GM19395 (cell line): ENCODE results near the gene SSH2.
"Not testable (repeated sequence)": the region's sequence is repeated elsewhere in the genome, so short reads cannot be mapped to it uniquely, and the experiment has no call there.

Source experiments
- ATAC-seq: cut with Tn5 transposase; IDR thresholded peaks from one replicate; pipeline ENCODE4 v1.9.1; 2021; ENCODE audit warnings: mild to moderate bottlenecking, moderate library complexity; ENCODE audit not compliant: unreplicated experiment

The SSH2 gene, protein sequence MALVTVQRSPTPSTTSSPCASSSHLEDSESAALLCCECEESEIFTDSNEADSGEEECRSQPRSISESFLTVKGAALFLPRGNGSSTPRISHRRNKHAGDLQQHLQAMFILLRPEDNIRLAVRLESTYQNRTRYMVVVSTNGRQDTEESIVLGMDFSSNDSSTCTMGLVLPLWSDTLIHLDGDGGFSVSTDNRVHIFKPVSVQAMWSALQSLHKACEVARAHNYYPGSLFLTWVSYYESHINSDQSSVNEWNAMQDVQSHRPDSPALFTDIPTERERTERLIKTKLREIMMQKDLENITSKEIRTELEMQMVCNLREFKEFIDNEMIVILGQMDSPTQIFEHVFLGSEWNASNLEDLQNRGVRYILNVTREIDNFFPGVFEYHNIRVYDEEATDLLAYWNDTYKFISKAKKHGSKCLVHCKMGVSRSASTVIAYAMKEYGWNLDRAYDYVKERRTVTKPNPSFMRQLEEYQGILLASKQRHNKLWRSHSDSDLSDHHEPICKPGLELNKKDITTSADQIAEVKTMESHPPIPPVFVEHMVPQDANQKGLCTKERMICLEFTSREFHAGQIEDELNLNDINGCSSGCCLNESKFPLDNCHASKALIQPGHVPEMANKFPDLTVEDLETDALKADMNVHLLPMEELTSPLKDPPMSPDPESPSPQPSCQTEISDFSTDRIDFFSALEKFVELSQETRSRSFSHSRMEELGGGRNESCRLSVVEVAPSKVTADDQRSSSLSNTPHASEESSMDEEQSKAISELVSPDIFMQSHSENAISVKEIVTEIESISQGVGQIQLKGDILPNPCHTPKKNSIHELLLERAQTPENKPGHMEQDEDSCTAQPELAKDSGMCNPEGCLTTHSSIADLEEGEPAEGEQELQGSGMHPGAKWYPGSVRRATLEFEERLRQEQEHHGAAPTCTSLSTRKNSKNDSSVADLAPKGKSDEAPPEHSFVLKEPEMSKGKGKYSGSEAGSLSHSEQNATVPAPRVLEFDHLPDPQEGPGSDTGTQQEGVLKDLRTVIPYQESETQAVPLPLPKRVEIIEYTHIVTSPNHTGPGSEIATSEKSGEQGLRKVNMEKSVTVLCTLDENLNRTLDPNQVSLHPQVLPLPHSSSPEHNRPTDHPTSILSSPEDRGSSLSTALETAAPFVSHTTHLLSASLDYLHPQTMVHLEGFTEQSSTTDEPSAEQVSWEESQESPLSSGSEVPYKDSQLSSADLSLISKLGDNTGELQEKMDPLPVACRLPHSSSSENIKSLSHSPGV (N-terminal part only)

DNA sequence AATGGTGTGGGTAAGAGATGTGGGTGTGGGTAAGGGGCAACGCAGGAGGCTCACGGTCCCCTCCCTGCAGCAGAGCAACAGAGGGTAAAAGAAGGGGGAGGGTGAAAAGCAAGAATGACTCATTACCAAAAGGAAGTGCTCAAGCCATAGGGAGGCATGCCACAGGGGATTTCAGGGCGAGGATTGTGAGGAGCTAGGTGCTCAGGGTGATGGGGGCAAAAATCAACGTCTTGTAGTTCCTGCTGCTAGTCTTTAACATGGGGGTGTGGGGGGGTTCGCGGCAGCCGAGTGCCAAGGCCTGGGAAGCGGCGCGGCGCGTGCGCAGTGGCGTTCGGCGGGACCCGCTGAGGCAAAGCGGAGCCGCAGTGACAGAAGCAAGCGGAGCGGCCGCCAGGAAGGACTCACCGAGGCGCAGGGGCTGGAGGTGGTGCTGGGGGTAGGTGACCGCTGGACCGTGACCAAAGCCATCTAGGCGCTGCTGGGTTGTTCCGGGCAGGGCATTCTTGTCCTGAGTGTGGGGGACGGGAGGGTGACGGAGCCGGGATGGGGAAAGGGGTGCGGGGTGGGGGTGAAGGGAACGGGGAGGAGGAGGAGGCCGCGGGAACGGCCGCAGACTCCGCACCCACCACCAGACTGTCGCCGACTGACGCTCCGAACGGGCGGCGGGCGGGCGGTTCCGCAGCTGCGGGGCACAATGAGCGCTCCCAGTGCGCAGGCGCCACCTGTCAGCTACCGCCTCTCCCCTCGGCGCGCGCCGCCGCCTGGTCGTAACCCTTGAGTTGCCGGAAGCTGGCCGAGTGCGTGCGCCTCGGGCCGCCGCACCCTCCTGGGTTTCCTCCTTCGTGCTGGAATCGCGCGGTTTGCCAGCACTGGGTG, at the start of gene SSH2:
TSS of gene SSH2 (minus strand) at position 696 of the 876 bp plus-strand sequence. CDS start at position 468, 228 bp downstream.
- ATAC-seq, result peak; percentile 46

DNA sequence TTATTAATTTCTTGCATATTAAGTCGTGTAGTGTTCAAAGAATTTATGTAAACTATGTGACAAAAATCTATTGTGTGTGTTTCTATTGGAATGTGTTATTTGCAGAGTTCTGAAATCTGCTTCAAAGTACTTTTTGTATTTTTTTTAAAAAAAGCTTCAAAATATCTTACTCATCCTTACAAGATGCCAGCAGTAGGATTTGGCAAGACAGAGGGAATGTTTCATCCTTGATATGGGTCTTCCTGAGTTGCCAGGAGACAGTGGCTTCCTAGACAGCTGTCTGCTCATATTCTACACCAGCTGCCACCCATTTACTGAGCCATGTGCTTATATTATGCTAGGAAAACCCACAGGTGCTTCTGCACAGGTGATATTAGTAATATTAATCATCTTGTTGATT, 47.8 kb upstream of the SSH2 start:
- no peak for ATAC-seq

DNA sequence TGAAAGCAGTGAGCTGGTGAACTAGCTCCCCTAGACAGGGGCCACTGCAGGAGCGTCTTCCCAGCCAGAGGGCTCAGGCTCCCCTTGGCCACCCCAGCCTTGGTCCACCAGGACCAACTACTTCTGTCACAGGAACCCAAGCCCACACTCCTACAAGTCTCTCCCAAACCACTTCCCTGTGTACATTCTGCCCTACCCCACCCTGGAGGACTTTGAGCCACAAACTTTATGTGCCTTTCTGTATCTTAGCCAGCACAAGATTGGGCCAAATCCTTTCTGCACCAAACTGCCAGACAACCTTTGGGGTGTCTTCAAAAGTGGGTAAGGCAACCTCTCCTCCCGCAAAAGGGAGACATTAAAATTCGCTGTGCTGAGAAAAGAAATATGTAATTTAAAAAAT, 43.0 kb upstream of the SSH2 start:
- no peak for ATAC-seq

DNA sequence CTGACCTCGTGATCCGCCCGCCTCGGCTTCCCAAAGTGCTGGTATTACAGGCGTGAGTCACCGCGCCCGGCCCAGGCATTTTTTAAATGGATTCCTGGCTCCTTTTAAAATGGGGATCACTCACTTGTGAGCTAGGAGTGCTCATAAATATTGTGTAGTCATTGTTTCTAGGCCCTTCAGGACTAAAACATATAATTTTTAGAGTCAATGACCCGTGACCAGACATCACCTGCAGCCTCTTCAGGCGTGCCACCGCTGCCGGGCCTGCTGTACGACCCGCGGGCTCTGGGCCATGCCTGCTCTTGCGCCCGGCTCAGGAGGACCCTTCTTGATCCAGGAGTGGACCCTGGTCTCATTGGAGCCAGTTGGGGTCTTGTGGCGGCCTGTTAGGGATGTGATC, 42.2 kb upstream of the SSH2 start:
- ATAC-seq, result no peak

DNA sequence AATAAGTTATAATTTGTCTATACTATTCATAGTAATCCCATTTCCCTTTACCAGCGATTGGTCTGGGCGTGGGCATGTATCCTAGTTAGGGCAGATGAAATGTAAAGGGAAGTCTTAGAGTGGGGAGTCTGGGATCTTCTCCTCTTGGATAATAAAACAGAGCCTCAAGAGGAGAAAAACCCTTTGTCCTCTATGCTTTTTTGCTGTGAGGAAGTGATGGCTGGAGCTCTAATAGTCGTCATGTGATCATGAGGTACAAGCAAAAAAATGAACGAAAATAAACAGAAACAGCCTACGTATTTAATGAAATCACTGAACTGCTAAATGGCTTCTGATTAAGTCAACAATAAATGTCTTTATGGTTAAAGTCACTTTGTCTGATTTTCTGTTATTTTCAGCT, 38.2 kb upstream of the SSH2 start:
- ATAC-seq, result no peak

DNA sequence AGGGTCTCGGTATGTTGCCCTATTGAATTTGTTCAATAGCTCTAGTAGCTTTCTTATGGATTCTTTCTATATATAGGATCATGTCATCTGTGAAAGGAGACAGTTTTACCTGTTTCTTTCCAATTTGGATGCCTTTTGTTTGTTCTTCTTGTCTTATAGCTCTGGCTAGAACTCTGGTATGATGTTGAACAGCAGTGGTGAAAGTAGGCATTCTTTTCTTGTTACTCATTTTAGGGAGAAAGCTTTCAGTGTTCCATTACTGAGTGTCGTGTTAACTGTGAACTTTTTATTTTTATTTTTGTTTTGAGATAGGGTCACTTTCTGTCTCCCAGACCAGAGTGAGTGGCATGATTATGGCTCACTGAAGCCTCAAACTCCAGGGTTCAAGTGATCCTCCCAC, 32.6 kb upstream of the SSH2 start:
- no peak for ATAC-seq

DNA sequence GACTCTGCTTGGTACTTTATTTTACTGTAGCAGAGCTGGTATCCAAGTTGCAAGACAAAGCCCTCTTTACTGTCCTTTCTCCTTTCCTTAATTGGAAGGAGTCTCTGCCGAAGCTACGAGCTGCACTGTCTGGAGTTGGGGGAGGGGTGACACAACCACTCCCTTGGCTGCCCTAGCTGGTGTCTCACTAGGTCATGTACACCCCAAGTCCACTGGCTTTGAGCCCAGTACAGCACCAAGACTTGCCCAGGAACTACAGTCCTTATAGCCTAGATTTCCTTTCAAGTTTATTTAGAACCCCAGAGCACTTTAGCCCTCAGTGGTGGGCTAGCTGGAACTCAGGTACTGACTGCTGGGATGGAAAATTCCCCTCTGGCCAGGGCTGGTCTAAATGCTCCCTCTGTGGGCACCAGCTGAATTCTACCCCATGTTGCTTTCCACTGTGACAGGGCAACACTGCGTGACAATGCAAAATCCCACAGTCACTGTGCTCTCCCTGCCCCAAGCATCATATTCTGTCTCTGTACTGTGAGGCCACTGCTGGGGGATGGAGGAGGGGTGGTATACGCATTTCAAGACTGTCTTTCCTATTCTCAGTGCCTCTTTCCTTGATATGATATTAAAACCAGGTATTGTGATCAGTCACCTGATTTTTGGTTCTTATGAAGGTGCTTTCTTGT, 29.8 kb upstream of the SSH2 start:
- ATAC-seq, result no peak

DNA sequence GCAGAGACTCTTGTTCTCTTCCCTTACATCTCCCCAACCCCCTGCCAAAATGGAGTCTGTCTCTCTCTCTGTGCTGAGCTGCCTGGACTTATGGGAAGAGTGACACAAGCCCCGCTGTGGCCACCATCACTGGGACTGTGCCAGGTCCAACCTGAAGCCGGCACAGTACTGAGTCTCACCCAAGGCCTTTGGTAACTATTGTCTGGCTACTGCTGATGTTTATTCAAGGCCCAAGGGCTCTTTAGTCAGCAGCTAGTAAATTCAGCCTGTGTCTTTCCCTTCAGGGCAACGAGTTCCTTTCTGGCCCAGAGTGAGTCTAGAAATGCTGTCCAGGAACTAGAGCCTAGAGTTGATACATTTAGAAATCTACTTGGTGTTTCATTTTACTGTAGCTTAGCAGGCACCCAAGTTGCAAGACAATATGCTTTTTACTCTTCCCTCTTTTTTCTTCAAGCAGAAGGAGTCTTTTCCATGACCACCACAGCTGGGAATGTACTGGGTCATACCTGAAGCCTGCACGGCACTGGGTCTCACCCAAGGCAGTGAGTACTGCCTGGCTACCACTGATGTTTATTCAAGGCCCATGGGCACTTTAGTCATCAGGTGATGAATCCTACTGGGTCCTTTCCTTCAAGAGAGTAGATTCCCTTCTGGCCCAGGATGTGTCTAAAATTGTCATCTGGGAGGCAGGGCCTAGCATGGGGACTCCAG, 29.1 kb upstream of the SSH2 start:
- ATAC-seq, result no peak

DNA sequence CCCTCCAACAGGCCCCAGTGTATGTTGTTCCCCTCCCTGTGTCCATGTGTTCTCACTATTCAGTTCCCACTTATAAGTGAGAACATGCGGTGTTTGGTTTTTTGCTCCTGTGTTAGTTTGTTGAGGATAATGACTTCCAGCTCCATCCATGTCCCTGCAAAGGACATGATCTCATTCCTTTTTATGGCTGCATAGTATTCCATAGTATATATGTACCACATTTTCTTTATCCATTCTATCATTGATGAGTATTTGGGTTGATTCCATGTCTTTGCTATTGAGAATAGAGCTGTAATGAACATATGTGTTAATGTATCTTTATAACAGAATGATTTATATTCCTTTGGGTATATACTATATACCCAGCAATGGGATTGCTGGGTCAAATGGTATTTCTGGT, 27.5 kb upstream of the SSH2 start:
- not testable (repeated sequence) for ATAC-seq

DNA sequence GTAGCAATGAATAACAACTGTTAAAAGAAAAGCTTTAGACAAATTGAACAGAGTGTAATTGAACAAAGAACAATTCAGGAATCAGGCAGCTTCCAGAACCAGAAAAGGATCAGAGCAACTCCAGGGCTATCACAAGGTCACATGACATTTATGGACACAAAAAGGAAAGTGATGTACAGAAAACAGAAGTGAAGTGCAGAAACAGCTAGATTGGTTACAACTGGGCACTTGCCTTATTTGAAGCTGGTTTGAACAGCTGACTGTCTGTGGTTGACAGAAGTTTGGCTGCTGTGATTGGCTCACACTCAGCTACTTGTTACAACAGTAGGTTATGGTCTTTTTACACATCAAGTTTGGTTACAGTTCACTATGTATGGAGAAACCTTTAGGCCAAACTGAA, 26.2 kb upstream of the SSH2 start:
- no peak for ATAC-seq

DNA sequence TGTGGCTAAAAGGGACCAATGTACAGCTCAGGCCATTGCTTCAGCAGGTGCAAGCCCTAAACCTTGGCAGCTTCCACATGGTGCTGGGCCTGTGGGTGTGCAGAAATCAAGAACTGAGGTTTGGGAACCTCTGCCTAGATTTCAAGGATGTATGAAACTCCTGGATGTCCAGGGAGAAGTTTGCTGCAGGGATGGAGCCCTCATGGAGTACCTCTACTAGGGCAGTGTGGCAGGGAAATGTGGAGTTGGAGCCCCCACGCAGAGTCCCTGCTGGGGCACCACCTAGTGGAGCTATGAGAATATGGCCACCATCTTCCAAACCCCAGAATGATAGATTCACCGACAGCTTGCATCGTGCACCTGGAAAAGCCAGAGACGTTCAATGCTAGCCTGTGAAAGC, 24.4 kb upstream of the SSH2 start:
- ATAC-seq, result no peak

DNA sequence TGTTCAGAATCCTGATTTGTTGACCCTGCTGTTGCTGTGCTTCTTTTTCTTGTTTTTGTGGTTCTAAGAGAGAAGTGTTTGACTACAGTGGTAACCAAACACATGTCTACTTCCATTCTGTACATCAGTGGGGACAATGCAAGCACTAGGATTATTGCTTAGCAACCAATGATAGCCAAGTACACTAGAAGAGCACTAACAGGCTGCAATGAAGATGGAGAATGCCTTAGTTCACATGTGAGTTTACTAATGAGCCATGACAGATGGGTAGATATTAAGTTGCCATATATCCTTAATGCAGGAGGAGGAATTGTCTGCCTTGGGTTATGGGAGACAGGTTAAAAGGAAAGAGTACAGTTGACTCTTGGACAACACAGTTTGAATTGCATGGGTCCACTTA, 19.7 kb upstream of the SSH2 start:
- ATAC-seq, result no peak

DNA sequence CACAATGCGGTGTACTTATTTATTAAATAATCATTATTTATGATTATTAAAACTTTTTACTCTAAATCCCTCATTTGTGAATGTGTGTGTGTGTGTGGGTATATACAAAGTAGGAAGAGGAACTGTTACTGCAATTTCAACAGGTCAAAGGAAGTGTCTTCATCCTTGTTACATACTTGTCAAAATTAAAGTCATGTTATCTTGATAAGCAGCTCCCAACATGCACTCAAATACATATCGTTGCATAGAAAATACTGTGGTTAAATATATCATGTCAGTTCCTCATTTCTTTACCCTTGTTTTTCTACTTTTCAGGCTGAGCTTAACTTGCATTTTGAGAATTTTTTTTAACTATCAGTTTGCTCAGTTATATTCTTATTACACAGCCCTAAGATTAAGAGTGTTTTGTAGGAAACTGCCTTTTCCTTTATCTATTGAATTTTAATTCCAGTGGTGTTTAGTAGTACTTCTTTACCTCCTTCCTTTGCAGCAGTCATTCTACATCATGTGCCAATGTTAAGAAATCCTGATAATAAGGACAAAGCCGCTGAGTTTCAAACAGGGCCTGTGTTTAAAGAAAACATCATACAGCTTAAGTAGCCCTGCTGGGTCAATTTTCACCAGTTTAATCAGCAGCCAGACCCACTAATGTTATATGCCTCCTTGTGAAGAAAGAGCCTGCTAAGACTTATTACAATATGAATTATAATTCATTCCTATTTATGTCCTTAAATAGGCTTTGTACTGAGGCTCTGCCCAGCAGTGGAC, 18.6 kb upstream of the SSH2 start:
- ATAC-seq, result no peak

DNA sequence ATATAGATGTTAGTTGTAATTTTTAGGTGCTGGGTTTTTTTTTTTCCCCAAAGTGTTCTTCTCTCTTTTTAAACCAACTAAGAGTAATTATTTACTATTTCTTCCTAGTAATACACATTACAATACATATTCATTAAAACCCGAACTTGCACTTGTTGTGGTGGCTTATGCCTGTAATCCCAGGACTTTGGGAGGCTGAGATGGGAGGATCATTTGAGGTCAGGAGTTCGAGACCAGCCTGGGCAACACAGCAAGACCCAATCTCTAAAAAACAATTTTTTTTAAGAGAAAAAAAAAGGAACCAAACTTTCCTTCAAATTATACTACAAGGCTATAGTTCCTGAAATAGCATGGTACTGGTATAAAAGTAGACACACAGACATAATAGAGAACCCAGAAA, 15.3 kb upstream of the SSH2 start:
- no peak for ATAC-seq

DNA sequence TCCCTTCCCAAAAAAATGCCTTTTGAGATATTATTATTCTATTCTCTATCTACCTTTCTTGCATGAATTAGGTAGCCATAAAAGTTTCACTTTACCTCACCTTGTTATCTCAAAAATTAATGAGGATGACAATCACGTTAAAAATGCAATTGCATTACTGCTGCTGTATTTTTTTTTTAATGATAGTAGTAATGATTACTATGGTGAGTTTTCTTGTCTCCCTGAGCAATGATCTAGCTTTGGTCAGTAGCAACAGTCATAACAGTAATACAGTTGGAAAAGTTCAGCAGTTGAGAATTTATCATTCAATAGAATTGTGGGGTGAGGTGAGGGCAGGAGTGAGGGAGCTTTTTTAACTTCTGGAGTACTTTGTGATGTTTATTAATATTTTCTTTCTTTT, 11.3 kb upstream of the SSH2 start, which contains the start of gene EFCAB5:
TSS of gene EFCAB5 (plus strand) at position 301 of the 400 bp plus-strand sequence. CDS start 163 bp downstream, outside the sequence.
- ATAC-seq, result no peak

DNA sequence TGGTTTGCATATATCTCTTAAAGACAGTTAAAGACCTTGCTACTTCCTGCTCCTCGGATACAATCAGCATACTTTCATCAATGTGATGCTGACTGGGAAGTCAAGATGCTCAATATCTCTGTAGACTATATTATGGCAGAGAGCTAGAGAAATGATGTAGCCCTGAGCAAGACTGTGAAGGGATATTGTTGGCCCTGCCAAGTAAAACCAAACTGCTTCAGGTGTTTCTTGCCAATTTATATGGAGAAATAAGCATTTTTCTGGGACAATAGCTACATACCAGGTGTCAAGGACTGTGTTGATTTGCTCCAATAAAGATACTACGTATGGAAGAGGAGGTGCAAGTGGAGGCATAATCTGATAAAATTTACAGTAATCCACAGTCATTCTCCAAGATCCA, 6.7 kb upstream of the SSH2 start:
- ATAC-seq, result no peak

DNA sequence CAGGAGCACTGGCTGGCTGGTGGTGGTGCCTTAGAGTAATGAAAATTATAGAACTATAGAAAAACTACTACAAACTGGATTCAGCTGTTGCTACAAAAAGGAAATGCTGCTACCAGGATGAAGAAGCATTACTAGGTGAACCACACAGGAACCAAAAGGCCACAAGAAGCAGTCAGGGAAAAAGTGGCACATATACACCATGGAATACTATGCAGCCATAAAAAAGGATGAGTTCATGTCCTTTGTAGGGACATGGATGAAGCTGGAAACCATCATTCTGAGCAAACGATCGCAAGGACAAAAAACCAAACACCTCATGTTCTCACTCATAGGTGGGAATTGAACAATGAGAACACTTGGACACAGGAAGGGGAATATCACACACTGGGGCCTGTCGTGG, 5.9 kb upstream of the SSH2 start:
- ATAC-seq, result not testable (repeated sequence)

DNA sequence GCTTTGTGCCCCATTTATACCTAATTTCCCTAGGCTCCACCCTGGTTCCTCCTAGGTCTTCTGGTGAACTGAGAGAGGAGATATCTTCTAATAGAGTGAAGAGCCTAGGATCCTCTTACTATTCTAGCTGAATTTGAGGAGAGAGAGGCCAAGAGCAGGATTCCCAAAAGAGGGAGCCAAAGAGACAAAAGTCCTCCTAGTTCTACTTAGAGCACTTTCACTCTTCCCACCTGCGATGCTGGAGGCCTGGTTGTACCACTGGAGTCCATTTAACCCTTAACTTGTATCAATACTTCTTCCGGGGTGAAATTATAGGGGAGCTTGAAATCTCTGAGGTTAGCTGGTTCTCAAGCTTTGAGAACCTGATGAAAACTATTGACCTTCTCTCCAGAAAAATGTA, 3.4 kb upstream of the SSH2 start:
- no peak for ATAC-seq
